Right kidney (tissue), 9 donors: Measurements from ENCODE around the gene TMEM39A.
A peak's percentile ranks its signal among the peaks of the same experiment; 100 is the strongest.

Source experiments
- DNase-seq: peaks from one replicate; pipeline ENCODE4 v3.0.0-alpha.2; 2016
- long read RNA-seq, 8 donors: transcript quantifications; one replicate each; lab custom pipeline, GENCODE V29; 2026

Gene TMEM39A
- long read RNA-seq, donor 1, full-length matches to known transcripts, result 7 of 7 reads
- long read RNA-seq, donor 1, partial matches to known transcripts, result 0 of 7 reads
- long read RNA-seq, donor 1, other reads (novel, unspliced or antisense), result 0 of 7 reads
- long read RNA-seq, donor 2, full-length matches to known transcripts, result 2 of 2 reads
- long read RNA-seq, donor 2, partial matches to known transcripts, result 0 of 2 reads
- long read RNA-seq, donor 2, other reads (novel, unspliced or antisense), result 0 of 2 reads
- long read RNA-seq, donor 3, full-length matches to known transcripts, result 3 of 3 reads
- long read RNA-seq, donor 3, partial matches to known transcripts, result 0 of 3 reads
- long read RNA-seq, donor 3, other reads (novel, unspliced or antisense), result 0 of 3 reads
- long read RNA-seq, donor 4, result 0 reads
- long read RNA-seq, donor 5, full-length matches to known transcripts, result 2 of 2 reads
- long read RNA-seq, donor 5, partial matches to known transcripts, result 0 of 2 reads
- long read RNA-seq, donor 5, other reads (novel, unspliced or antisense), result 0 of 2 reads
- long read RNA-seq, donor 6, full-length matches to known transcripts, result 1 of 12 reads
- long read RNA-seq, donor 6, partial matches to known transcripts, result 11 of 12 reads
- long read RNA-seq, donor 6, other reads (novel, unspliced or antisense), result 0 of 12 reads
- long read RNA-seq, donor 7, full-length matches to known transcripts, result 5 of 5 reads
- long read RNA-seq, donor 7, partial matches to known transcripts, result 0 of 5 reads
- long read RNA-seq, donor 7, other reads (novel, unspliced or antisense), result 0 of 5 reads
- long read RNA-seq, donor 8, full-length matches to known transcripts, result 2 of 2 reads
- long read RNA-seq, donor 8, partial matches to known transcripts, result 0 of 2 reads
- long read RNA-seq, donor 8, other reads (novel, unspliced or antisense), result 0 of 2 reads

GRCh38 chr3:119463171-119464169 lies at the start of gene TMEM39A:
TMEM39A (minus strand) TSS chr3:119463615; CDS start chr3:119462074, 1,541 bp downstream.
- peak; percentile 90 for DNase-seq

- DNase-seq, result no peak
These were observed 47.3 kb upstream of the TMEM39A start for GRCh38 chr3:119510690-119511089.

GRCh38 chr3:119508172-119508845 lies 44.9 kb upstream of the TMEM39A start:
- DNase-seq, result no peak

GRCh38 chr3:119507404-119507803 lies 44.0 kb upstream of the TMEM39A start:
- no peak for DNase-seq

GRCh38 chr3:119506631-119507030 lies 43.2 kb upstream of the TMEM39A start:
- no peak for DNase-seq

GRCh38 chr3:119500901-119501300 lies 37.5 kb upstream of the TMEM39A start:
- no peak for DNase-seq

- DNase-seq, result no peak
These were observed 36.9 kb upstream of the TMEM39A start for GRCh38 chr3:119500265-119500664.

- DNase-seq, result peak; percentile 95
These were observed 35.0 kb upstream of the TMEM39A start, which contains the start of gene TIMMDC1 for GRCh38 chr3:119498186-119499011. TIMMDC1 (plus strand) TSS chr3:119498547; CDS start chr3:119498734, 187 bp downstream.

- peak; percentile 49 for DNase-seq
These were observed 34.4 kb upstream of the TMEM39A start for GRCh38 chr3:119497820-119498185.

- DNase-seq, result no peak
These were observed 31.2 kb upstream of the TMEM39A start for GRCh38 chr3:119494597-119494996.

GRCh38 chr3:119492810-119493209 lies 29.4 kb upstream of the TMEM39A start:
- no peak for DNase-seq

- DNase-seq, result no peak
These were observed 28.7 kb upstream of the TMEM39A start for GRCh38 chr3:119492128-119492527.

- DNase-seq, result no peak
These were observed 26.7 kb upstream of the TMEM39A start for GRCh38 chr3:119490153-119490552.

- no peak for DNase-seq
These were observed 22.1 kb upstream of the TMEM39A start for GRCh38 chr3:119485563-119485962.

- no peak for DNase-seq
These were observed 19.7 kb upstream of the TMEM39A start for GRCh38 chr3:119483101-119483500.

GRCh38 chr3:119481079-119481478 lies 17.7 kb upstream of the TMEM39A start:
- no peak for DNase-seq

GRCh38 chr3:119470866-119471265 lies 7.5 kb upstream of the TMEM39A start:
- no peak for DNase-seq

- DNase-seq, result no peak
These were observed 6.2 kb upstream of the TMEM39A start for GRCh38 chr3:119469418-119470189.

- DNase-seq, result no peak
These were observed 4.6 kb upstream of the TMEM39A start for GRCh38 chr3:119468041-119468440.
